GM21529 (cell line): ENCODE results near the gene JCAD.

Experiments used
- ATAC-seq: cut with Tn5 transposase; IDR thresholded peaks from one replicate; pipeline ENCODE4 v1.9.1; 2021; ENCODE audit not compliant: unreplicated experiment

JCAD gene

DNA sequence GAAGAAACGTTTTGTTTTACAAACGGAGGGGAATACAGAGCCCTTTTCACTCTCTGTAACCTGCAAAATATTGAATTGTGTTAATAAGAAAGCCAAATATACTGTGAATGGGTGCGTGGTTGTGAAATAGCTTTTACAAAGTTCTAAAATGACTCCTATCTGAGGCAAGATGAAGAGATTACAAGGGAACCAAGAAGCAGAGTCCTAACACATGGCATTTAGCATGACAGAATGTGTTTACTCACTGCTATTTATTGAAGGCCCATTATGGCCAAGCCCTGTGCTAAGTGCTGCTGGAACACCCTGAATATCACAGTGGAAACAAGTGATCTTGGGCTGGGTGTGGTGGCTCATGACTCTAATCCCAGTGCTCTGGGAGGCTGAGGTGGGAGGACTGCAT lies 12.9 kb downstream of the JCAD start:
- ATAC-seq: no peak

DNA sequence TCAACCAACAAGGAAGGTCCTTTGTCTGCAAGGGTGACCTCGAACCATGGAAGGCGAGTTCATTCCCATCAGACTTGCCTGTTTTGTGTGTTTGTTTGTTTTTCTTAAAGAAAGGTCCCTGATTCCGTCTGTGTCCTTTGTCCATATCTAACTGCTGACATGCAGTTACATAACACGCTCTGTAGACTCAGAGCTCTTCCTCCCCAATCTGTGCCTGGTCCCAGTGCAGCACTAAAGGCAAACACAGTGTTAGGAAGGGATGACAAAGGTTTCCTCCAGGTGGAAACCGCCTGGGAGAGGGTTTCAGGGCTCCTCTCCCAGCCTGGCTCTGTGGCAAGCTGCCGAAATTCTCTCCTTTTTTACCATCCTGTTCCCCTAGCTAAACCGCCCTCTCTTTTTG lies 13.4 kb downstream of the JCAD start:
- no peak for ATAC-seq

DNA sequence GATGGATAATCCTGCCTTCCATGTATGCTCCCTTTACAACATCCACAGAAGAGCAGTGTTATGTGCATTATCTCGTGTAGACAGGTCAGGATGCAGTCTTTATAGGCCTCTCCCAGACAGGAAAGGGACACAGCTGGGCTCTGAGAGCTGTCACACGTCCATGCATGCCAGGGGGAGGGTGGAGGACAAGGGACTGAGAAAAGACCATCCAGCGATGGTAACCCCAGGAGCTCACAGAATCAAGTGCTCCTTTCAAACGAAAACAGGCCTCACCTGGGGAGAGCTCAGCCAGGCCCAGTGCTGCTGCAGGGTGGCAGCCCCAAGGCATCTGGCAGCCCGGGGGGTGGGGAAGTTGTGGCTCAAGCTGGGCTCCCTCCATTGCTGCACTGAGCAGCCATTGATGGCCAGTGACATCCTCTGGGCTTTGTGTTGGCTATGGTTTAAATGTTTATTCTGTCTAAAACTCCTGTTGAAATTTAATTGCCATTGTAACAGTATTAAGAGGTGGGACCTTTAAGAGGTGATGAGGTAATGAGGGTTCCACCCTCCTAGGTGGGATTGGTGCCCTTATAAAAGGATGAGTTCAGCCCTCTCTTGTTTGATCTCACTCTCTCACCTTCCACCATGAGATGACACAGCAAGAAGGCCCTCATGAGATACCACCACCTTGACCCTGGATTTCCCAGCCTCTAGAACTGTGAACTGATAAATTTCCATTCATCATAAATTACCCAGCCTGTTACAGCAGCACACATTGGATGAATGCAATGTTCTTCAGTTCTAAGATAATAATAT lies 15.7 kb downstream of the JCAD start:
- ATAC-seq: no peak

DNA sequence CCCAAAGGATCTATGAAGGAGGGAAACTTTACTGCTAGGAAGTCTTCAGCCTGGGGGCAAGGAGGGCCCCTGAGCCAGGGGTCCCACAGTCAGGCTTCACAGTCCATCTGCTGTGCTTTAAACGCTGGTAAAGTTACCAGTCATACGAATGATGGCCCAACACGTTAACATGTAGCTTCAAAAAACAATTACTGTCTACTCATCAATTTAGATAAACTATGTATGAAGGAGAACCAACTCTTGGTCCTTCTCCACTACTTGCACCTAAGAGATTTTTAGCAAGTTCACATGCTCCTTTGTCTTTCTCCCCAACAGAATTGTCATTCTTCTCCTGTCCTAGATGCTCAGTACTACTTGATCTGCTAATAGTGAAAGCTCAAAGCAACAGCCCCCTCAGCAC lies 16.6 kb downstream of the JCAD start:
- ATAC-seq: no peak

DNA sequence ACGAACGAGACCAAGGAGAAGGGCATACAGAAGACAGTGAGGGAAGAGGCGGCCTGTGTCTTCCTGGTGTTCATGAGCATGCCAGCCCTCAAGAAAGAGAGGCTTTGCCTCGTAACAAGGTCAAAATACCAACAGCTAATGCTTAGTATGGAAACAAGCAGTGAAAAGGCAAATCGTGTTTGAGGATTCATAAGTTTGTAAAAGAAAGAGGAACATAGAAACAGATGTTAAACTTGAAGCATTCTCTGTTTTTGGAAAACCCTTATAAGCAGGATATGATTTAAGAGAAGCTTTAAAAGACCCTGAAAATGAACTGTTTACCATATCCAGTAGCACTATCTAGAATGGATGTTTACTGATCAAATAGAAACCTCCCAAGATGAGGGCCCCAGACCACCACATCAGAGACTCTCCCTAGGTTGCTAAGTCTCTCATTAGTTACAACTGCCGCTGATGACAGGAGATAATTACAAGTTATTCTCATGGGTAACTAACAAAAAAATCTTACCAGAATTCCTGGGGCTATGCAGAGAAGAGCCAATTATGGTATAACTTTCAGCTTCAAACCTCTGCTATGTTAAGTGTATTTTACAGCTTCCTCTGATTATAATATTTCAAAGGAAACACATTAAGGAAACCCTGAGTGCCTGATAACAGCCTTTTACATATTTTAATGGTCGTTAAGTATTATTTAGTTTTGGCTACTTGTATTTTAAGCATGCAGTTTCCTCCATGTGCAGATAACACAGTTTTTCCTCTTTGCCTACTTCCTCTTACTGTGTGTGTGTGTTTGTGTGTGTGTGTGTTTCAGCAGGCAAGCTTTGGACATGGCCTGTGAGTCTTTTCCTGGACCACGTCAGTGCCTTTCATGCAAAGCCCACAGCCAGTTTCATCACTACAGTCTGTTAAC lies 17.9 kb downstream of the JCAD start:
- ATAC-seq: no peak

DNA sequence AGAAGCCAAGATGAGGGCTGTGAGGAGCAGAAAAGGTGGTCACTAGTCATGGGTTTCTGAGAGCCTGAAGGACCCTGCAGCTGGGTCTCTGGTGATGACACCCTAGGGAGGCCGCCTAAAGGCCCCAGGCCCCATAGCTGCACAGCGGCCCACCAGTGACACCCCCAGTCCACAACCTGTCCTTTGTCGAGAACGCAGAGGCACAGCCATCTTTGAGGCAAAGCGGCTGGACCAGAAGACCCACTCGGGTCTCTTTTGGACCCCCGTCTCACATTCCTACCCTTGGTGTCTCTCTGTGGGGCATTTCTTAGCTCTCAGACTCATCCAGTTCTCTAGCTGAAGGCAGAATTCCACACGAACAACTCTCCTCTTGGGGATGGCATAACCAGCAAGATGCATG lies 18.8 kb downstream of the JCAD start:
- no peak for ATAC-seq

DNA sequence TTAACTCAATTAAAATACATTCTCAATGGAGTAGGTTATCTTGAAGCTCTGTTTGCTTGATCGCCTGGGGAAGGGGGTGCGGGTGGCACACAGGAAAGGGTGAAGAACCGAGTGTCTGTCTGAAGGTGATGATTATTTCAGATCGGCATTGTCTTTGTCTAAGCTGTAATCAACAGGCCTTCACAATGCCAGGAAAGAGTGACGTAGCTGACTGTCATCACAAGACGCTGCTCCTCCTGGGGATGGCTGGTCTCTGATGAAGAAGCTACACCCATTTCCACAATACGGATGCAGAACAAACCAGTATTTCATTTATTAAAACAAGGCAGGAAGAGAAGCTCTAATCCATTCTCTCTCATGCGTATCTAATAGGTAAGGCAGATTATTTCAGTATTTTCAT lies 19.4 kb downstream of the JCAD start:
- no peak for ATAC-seq

DNA sequence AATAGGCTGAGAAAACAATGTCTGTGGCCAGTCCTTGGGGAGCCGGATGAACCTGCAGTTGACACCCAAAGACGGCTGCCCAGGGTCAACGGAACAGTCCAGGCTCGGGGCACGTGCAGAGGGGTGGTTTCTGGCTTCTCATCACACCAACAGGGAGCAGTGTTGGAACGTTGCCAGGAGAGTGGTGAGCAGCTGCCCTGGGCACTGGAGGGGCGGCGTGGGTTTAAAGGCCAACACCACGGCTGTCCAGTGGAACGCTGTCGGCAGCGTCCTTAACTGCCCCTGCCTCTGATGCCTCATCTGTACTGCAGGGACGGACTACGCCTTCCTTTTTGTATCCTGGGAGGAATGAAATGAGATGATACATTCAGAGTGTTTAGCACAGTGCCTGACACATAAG lies 19.8 kb downstream of the JCAD start:
- ATAC-seq: no peak

DNA sequence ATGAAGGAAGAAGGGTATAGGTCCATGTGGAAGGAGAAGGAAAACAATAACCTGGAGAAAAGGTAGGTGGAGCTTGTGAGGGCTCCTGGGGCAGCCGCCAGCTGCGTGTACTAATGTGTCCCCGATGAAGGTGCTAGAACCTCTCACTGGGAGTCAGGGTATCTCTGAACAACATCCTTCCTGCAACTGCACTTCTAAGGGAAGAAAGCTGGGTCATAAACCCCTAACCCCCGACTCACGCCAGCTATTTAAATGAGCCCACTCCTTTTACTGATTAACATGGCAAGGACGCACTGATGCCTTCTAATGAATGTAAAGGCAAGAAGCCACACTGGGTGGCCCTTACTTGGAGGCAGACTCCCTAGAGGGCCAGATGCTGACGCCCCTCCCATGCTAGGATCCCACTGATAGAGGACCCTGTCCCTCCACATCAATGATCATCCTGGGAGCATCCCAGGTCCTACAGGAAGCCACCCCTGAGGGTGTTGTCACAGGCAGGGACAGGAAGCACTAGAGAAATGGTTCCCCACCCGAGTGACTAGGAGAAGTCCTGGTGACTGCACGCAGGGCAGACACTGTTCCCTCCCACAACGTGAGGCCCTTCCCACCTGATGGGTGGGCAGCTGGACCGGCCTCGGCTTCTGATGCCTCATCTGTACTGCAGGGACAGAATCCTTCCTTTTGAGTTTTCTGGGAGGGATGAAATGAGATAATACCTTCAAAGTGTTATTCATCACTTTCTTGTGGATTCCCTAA lies 20.4 kb downstream of the JCAD start:
- no peak for ATAC-seq

DNA sequence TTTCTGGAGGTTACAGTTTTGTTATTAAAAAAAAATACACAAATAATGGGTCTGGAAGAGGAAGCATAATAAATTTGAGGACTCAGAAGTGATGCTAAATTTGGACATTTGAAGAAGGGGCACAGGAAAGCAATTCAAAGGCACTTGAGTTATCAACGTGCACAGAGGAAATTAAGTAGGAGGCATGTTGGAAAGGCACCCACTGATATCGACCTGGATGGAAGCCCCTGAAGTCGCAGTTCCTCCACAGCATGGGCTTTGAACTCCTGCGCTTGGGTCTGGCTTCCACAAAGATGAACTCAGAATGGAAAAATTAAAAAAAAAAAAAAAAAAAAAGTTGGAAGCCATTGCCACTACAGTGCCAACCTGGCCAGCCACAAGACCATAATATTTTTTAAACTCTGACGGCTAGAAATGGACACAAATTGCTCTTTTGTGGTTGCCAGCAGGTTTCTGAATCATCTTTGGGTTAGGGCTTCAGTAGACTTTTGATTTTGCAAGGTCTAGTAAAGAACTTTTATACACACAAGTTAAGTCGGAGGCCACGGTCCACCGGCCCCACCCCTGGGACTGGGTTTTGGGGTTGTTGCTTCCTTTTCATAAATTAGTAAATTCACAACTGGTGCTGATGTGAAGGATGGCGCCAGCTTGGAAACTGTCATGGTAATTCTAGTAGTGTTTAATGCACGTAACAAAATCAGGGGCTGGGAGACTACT lies 21.6 kb downstream of the JCAD start:
- ATAC-seq: no peak

DNA sequence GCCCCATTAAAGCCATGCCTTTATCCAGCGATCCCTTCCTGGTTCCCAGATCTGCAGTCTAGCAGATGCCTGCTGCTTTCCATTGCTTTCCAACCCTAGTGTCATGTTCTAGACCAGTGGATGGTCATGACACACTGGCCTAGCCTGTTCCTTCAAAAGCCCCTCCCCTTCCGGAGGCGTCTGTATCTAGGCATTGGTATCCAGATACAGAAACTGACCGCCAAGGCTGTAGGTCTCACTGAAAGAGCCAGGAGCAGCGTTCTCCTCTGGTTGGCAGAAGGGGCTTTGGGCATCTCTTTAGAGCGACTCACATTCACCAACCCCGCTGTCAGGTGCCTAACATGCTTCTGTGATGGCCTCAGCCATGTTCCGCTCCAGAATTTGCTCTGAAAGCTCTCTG lies 22.6 kb downstream of the JCAD start:
- no peak for ATAC-seq

DNA sequence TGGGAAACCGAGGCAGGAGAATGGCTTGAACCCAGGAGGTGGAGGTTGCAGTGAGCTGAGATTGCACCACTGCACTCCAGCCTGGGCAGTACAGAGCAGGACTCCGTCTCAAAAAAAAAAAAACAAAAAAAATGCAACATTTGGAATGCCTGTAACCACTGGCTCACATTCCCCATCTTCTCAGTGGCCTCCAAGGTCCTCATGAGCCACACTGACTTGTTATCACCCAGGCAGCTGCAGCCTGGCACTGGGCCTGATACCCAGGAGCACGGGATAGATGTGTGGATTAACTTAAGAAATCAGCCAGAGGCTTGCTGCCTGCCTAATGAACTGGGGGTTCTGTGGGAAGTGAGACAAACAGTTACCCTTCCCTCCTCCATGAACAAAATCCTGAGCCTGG lies 23.0 kb downstream of the JCAD start:
- ATAC-seq: no peak

DNA sequence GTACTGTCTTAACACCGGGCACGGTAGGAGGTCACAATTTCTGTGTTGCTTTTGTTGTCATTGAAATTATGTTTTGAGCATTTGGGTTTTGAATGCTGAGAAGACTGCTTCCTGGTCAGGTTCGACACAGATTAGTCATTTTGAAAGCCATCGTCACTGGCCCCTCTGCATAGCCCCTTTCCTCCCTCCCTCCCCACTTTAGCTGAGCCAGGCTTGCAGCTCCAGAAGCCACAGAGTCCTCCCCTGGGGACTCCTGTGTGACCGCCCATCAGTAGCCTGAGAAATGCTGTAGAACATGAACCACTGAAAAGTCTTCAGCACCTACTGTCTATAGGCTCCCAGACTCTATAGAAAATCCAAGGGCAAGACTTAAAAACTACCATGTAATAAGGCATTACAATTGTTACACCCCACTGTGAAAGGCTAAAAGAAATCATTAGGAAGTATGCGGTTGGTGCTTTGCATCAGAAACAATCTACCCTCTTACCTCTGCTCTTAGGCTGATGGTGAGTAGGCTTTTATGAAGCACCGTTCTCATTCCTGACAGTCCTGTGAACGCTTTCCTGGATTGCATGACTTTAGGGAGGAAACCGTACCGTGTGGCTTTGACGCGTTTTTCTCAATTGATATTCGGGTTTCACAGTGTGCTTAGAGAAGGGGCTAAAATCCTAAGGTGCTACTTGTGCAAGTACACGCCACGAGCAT lies 24.8 kb downstream of the JCAD start:
- ATAC-seq: peak; percentile 82

DNA sequence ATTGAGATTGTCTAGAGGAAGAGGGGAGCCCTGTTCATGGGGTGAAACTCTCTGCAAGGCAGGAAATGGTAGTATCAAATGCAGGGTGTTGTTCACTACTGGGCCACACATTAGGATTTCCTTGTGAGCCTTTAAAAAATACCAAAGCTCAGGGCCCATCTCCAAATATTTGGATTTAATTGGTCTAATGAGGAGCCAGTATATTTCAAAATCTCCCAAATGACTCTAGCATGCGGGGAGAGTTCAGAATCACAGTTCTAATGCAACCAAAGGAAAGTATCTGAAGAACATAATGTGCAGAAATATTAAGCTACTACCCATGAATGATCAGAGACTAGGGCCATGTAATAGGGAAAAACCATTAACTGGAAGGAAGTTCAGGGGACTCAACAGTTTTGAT lies 27.3 kb downstream of the JCAD start:
- ATAC-seq: no peak

DNA sequence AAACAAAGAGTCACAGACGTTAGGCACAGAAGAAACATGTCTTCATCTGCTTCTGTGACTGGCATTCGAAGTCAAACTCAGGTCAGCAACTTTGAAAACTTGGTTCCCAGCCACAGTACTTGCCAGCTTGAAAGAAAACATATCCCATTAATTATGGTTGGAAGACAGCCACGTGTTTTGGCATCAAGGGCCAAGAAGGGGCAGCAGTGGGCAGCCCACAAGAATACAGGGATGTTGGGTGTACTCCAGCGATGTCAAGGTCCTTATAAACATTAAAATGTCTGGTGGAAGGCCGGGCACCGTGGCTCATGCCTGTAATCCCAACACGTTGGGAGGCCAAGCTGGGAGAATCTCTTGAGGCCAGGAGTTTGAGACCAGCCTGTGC lies 29.5 kb downstream of the JCAD start:
- no peak for ATAC-seq

DNA sequence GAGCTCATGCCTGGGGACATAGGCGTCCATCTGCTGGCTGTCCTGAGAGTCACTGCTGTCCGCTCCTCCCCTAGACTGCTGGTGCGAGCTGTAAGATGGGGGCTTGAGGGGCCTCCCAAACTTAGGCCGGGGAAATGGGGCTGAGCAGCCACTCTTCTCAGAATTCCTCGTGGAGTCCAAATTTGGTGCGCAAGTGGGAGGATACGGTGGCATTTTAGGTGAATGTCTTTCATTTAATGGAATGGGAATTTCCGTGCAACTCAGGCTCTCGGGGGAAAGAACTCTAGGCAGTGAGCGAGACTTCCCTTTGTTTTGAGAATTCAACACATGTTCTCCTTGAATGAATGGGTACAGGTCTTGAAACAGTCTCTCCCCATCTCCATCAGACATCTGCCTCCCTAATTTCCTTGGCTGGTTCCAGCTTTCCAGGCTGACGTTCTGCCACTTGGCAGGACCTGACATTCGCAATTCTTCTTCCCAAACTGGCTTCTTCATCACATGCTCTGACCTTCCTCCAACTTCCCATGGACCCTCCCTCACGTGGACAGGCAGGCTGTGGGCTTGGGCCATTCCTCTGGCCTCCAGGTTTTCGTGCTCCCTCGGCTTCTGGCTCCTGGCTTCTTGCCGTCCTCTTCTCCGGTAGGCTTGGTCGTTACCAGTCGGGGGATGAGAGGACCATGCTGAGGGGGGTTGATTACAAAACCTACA lies 30.1 kb downstream of the JCAD start:
- ATAC-seq: no peak

DNA sequence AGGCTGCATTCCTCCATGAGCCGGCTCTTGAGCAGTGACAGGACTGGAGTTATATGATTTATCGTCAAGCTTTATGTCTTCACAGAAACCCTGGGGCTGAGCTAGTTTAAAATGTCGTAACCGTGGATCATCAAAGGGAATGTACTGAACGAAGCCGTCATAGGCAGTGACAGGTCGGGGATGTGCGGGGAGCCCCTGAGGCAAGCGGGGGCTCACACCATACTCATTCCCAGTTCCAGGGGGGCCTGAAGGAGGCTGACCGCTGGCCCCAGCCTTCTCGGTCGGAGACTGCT lies 30.7 kb downstream of the JCAD start:
- ATAC-seq: no peak

DNA sequence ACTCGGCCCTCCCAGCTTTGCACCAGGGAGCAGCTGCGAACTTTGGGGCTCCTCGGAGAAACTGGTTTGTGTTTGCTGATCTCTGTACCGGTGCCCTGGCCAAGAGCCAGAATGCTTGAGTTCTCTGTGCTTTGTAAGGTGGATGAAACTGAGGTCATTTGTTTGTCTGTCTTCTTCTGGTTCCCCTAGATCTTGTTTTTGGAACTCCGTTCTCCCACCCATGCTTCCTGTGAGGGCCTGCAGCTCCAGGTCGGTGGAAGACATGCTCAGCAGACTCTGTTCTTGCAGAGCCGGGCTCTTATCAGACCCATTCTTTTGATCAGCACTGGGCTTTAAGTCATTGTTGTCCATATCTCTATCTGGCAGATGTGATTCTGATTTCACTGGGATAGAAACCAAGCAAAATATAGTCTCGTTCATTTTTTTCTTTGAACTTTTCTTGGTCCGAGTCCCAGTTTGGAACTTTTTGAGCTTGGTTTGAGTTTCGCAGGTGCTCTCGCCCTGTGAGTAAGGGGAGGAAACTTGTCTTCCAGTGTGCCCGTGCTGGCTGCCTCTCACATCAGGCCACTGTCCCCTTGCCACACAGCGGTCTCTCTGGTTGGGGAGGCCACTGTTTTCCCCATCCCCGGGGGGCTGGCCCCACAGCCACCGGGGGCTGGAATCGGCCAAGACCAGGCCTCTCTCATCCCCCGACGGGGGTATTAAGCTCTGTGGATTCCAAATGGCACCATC lies 31.2 kb downstream of the JCAD start:
- ATAC-seq: no peak
